Hepatocyte (in vitro differentiated cells): ENCODE measurements around the gene INSYN2A. TPM values are rescaled to one million over a fixed set of nuclear protein-coding genes. Genes with fewer than 3 reads are reported as not detected.

Experiments
- DNase-seq: peaks from one replicate; pipeline ENCODE4 v3.0.0-alpha.2; 2016; ENCODE audit warnings: low spot score
- H2AFZ ChIP-seq: fragments of 200-600 bp; sonication (generic); 2 replicates; pipeline ENCODE4 v1.6.0; 2016; ENCODE audit warnings: antibody characterized with exemption, mild to moderate bottlenecking
- H3K27ac ChIP-seq: fragments of 200-600 bp; sonication (generic); 2 replicates; pipeline ENCODE4 v1.5.1; 2016; ENCODE audit warnings: mild to moderate bottlenecking
- H3K27me3 ChIP-seq: fragments of 200-600 bp; sonication (generic); 2 replicates; pipeline ENCODE4 v1.6.1; 2016
- H3K36me3 ChIP-seq: fragments of 200-600 bp; sonication (generic); replicated peaks from 2 replicates; pipeline ENCODE4 v1.5.1; 2016; ENCODE audit warnings: low read depth; ENCODE audit not compliant: insufficient read depth
- H3K4me1 ChIP-seq: fragments of 200-600 bp; sonication (generic); 2 replicates; pipeline ENCODE4 v1.5.1; 2016; ENCODE audit warnings: mild to moderate bottlenecking, moderate library complexity; ENCODE audit not compliant: insufficient read depth
- H3K4me2 ChIP-seq: fragments of 200-600 bp; sonication (generic); 2 replicates; pipeline ENCODE4 v1.6.0; 2016
- H3K4me3 ChIP-seq: fragments of 200-600 bp; sonication (generic); 2 replicates; pipeline ENCODE4 v1.5.1; 2016; ENCODE audit warnings: mild to moderate bottlenecking
- H3K79me2 ChIP-seq: fragments of 200-600 bp; sonication (generic); 2 replicates; pipeline ENCODE4 v1.6.0; 2017; ENCODE audit warnings: mild to moderate bottlenecking
- H3K9me2 ChIP-seq: fragments of 200-600 bp; sonication (generic); replicated peaks from 2 replicates; pipeline ENCODE4 v1.6.0; 2017; ENCODE audit warnings: mild to moderate bottlenecking; ENCODE audit not compliant: insufficient read depth
- H3K9me3 ChIP-seq: fragments of 200-600 bp; sonication (generic); 2 replicates; pipeline ENCODE4 v1.5.1; 2016; ENCODE audit warnings: low read depth, mild to moderate bottlenecking
- H4K20me1 ChIP-seq: fragments of 200-600 bp; sonication (generic); 2 replicates; pipeline ENCODE4 v1.6.0; 2016; ENCODE audit warnings: mild to moderate bottlenecking; ENCODE audit not compliant: insufficient read depth, poor library complexity, severe bottlenecking
- CTCF ChIP-seq: fragments of 200-600 bp; sonication (generic); IDR thresholded peaks from 2 replicates; pipeline ENCODE4 v1.5.1; 2016; ENCODE audit warnings: antibody characterized with exemption, mild to moderate bottlenecking; ENCODE audit not compliant: poor library complexity
- EZH2 ChIP-seq: fragments of 200-600 bp; sonication (generic); IDR thresholded peaks from 2 replicates; pipeline ENCODE4 v1.6.1; 2016; ENCODE audit warnings: antibody characterized with exemption, mild to moderate bottlenecking, borderline replicate concordance
- EZH2phosphoT487 ChIP-seq: fragments of 200-600 bp; sonication (generic); IDR thresholded peaks from one replicate; pipeline ENCODE4 v1.6.1; 2018; ENCODE audit warnings: antibody characterized with exemption, mild to moderate bottlenecking, low read depth, moderate library complexity; ENCODE audit not compliant: unreplicated experiment, severe bottlenecking
- WGBS: methylation state at CpG from one replicate; pipeline ENCODE4 v1.1.6; 2016; ENCODE audit warnings: low lambda C conversion rate; ENCODE audit errors: missing lambda C conversion rate; 5-methylcytosine and 5-hydroxymethylcytosine counted together
- polyA plus RNA-seq: library from polyadenylated mRNA; unstranded; fragments of >200 nt; fragmentation: Nextera tagmentation; extraction: Ambion mirVana; gene quantifications from 2 replicates; pipeline ENCODE4 v1.2.1, GENCODE V29; 2016
- total RNA-seq: library from RNA; depleted of rRNA; stranded (reverse); fragments of >200 nt; gene quantifications from 2 replicates; pipeline ENCODE4 v1.2.3, GENCODE V29; 2014

Gene INSYN2A
- total and polyA plus RNA-seq, 2 experiments from 2014 or later: 0.77 to 0.97 TPM

- peaks cover 36% of the 10 kb centered on the region for H3K27me3 ChIP-seq
- H3K27ac ChIP-seq: no peak overlapping the region
- no peak overlapping the region for H3K4me2 ChIP-seq
- no peak for DNase-seq
- H3K79me2 ChIP-seq: no peaks in the 10 kb centered on the region
- H3K4me3 ChIP-seq: no peak overlapping the region
- peaks cover 11% of the 10 kb centered on the region for H3K4me1 ChIP-seq
- no peaks in the 10 kb centered on the region for H3K36me3 ChIP-seq
- H4K20me1 ChIP-seq: peaks cover 30% of the 10 kb centered on the region
- TF ChIP-seq EZH2phosphoT487 (no peak), EZH2 (no peak), CTCF (no peak)
- H3K9me2 ChIP-seq: no peaks in the 10 kb centered on the region
- whole genome bisulfite sequencing: 94% methylated on average over 2 of the region's 2 CpGs
- H3K9me3 ChIP-seq: no peaks in the 10 kb centered on the region
- no peak overlapping the region for H2AFZ ChIP-seq
Observed at GRCh38 chr10:127198721-127199120, 2.3 kb upstream of the INSYN2A start.

GRCh38 chr10:127198307-127198706, 1.9 kb upstream of the INSYN2A start:
- H3K9me2 ChIP-seq: no peaks in the 10 kb centered on the region
- H3K9me3 ChIP-seq: no peaks in the 10 kb centered on the region
- no peak for DNase-seq
- H3K27ac ChIP-seq: no peak overlapping the region
- H3K4me2 ChIP-seq: no peak overlapping the region
- no peaks in the 10 kb centered on the region for H3K36me3 ChIP-seq
- H3K79me2 ChIP-seq: no peaks in the 10 kb centered on the region
- WGBS: 94% methylated on average over 5 of the region's 5 CpGs
- H3K4me3 ChIP-seq: no peak overlapping the region
- peaks cover 40% of the 10 kb centered on the region for H3K27me3 ChIP-seq
- H2AFZ ChIP-seq: no peak overlapping the region
- H4K20me1 ChIP-seq: peaks cover 33% of the 10 kb centered on the region
- TF ChIP-seq CTCF: no peak
- no peak for TF ChIP-seq EZH2
- no peak for TF ChIP-seq EZH2phosphoT487
- H3K4me1 ChIP-seq: peaks cover 11% of the 10 kb centered on the region

- WGBS: 75% methylated on average over 5 of the region's 5 CpGs
- Histone ChIP-seq H3K79me2 (no peaks in the 10 kb centered on the region), H3K4me3 (no peak overlapping the region), H3K9me2 (no peaks in the 10 kb centered on the region), H3K9me3 (no peaks in the 10 kb centered on the region), H3K27ac (no peak overlapping the region), H3K36me3 (no peaks in the 10 kb centered on the region), H3K4me2 (peak overlapping the region; percentile 97), H4K20me1 (peaks cover 33% of the 10 kb centered on the region), H2AFZ (no peak overlapping the region), H3K27me3 (peaks cover 50% of the 10 kb centered on the region), H3K4me1 (peaks cover 11% of the 10 kb centered on the region)
- TF ChIP-seq CTCF (no peak), EZH2phosphoT487 (no peak), EZH2 (no peak)
- DNase-seq: no peak
Observed at GRCh38 chr10:127197154-127197432, 702 bp upstream of the INSYN2A start.
